Stimulated activated CD4-positive, alpha-beta T cell treated with anti-CD3 and anti-CD28 coated beads, Interleukin-12 subunit alpha, Interleukin-12 subunit beta, amount 100 ng/mL, for 4 hours (primary cell): ENCODE results near the gene SACS.

Experiments used
- DNase-seq: peaks from one replicate; pipeline ENCODE4 v3.0.0-alpha.2; 2020

SACS gene, protein sequence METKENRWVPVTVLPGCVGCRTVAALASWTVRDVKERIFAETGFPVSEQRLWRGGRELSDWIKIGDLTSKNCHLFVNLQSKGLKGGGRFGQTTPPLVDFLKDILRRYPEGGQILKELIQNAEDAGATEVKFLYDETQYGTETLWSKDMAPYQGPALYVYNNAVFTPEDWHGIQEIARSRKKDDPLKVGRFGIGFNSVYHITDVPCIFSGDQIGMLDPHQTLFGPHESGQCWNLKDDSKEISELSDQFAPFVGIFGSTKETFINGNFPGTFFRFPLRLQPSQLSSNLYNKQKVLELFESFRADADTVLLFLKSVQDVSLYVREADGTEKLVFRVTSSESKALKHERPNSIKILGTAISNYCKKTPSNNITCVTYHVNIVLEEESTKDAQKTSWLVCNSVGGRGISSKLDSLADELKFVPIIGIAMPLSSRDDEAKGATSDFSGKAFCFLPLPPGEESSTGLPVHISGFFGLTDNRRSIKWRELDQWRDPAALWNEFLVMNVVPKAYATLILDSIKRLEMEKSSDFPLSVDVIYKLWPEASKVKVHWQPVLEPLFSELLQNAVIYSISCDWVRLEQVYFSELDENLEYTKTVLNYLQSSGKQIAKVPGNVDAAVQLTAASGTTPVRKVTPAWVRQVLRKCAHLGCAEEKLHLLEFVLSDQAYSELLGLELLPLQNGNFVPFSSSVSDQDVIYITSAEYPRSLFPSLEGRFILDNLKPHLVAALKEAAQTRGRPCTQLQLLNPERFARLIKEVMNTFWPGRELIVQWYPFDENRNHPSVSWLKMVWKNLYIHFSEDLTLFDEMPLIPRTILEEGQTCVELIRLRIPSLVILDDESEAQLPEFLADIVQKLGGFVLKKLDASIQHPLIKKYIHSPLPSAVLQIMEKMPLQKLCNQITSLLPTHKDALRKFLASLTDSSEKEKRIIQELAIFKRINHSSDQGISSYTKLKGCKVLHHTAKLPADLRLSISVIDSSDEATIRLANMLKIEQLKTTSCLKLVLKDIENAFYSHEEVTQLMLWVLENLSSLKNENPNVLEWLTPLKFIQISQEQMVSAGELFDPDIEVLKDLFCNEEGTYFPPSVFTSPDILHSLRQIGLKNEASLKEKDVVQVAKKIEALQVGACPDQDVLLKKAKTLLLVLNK (N-terminal part only)

DNA sequence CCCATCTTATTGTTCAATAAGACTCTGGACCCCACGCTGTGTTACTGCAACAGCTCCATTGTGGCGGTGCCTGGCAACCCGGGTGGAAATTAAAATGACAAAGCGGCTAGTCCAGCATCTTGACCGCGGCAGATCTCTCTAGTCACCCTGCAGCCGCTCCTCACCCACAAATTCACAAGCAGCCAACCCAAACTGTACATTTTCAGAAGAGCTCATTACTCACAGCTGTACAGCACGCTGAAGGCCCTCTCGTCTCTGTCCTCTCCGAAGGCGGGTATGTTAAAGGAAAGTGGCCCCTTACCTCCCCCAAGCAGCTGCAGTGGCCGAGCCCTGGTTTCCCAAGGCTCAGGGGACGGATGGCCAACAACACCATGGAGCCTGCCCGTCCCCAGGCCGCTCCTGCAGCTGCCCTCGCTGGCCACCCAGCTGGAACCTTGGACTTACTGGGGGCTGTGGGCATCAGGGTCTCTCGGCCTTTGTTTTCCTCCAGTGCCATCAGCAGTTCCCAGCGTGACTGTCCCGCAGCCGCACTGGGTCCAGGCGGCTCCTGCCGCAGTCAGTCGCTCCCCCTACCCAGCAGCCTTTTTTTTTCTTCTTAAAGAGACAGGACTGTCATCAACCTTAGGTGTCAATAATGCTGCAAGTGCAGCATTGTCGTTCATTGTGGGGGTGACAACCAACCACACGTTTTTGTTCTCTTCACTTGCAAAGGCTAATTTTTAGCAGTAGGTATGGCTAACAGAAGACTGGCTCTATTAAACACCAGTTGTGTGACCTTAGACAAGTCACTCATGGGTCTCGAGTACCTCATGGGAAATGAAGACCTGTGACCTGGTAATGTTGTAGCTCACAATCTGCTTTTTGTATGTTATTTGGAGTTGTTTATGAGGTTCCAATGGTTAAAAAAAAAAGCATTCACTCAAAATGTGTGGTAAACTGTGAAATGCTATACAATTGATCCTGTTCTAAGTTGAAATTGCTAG, at the start of gene SACS:
TSS of gene SACS (minus strand) at position 532 of the 983 bp plus-strand sequence. CDS start 22,463 bp downstream, outside the sequence.
- DNase-seq, result no peak

DNA sequence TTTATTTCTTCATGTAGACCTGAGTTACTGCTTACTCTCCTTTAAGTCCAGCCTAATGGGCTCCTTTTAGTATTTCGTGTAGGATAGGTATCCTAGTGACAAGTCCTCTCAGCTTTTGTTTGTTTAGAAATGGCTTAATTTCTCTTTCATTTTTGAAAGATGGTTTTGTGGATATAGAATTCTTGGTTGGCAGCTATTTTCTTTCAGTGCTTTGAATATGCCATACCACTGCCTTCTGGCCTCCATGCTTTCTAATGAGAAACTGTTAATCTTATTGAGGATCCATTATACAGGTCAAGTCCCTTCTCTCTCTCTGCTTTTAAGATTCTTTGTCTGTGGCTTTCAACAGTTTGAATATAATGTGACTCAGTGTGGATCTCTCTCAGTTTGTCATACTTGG, 46.8 kb upstream of the SACS start:
- DNase-seq, result no peak

GRCh38 chr13:23477101-23477500, 43.6 kb upstream of the SACS start:
- no peak for DNase-seq

DNA sequence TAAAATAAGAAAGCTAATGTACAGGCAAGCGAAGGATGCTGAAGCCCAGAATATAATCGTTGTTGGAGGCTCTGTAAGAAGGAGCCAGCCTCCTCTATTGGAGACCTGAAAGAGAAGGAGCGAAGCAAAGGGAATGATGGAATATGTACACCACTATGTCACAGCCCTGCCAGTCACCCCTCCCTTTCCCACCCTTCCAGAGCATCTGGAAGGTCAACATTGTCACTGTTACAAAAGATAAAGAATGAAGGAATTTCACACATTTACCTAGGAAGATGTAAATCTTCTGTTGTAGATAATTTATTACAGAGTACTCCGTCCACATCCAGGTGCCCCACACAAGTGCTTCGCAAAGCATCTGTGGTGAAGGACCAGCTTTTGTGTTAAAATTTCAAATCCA, 39.7 kb upstream of the SACS start:
- DNase-seq, result no peak

DNA sequence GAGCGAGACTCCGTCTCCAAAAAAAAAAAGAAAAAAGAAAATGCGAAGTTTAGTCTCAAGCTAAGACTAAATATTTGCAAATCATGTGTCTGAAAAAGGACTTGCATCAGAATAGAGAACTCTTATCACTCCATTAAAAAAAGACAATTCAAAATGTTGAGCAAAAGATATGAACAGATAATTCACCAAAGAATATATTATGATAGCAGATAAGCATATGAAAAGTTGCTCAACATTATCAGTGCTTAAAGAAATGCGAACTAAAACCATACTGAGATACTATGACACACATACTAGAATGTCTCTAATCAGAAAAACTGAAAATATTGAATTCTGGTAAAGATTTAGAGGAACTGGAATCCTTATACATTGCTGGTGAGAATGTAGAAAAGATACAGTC, 38.7 kb upstream of the SACS start:
- no peak for DNase-seq

- no peak for DNase-seq
Measured at GRCh38 chr13:23470790-23471614, 37.5 kb upstream of the SACS start.

GRCh38 chr13:23469951-23470421, 36.5 kb upstream of the SACS start:
- DNase-seq, result no peak

GRCh38 chr13:23468811-23469210, 35.3 kb upstream of the SACS start:
- DNase-seq, result no peak

DNA sequence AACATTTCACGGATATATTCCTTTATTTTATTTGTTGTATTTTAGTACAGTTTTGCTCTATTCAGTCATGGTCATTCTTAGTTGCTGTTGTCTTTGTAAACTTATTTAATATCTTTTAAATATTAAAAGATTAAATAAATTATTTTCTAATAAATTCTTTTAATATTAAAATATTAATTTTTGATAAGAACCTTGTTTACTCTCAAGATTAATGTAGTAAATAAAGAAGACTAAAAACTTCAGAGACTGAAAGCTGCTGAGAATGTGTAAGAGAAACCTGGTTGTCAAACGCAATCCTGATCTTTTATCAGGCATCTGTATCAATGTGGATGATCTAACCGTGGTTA, 34.4 kb upstream of the SACS start:
- DNase-seq, result no peak

- no peak for DNase-seq
Measured at GRCh38 chr13:23467048-23467931, 33.8 kb upstream of the SACS start.

DNA sequence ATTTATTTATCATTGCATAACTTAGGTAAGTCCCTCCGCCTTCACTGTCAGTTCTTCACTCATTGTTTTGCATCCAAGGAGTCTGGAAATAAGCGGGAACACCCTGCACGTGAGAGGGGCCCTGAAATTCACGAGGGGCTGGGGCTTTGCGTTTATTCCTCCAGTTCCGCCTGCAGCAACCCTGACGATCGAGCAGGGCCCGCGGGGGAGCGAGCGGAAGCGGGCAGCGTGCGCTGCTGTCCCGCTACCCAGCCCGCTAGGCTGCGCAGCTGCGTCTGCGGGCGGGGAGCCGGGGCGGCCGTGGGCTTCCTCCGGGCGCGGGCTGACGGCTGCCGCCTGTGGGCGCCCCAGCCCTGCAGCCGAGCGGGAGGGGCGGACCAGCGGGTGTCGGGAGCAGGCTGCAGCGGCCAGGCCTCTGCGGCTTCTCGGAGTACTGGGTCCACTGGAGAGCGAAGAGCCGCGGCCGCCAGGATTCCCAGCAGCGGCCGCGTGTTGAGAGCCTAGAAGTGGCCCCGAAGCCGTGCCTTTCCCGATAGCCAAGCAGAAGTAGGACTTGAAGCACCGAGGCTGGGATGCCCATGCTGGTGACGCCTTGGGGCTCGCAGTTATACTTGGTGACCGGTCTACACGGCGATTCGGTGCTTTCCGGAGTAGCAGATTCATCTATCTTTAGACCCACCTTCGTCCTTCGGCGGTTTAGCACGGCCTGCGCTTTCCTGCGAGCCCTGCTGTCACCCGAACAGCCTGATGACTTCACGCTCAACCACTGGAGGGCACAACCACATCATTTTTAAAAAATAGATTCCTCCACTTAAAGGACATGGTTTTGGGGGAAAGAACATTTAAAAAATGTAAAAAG, 32.9 kb upstream of the SACS start:
- DNase-seq, result peak; percentile 58

DNA sequence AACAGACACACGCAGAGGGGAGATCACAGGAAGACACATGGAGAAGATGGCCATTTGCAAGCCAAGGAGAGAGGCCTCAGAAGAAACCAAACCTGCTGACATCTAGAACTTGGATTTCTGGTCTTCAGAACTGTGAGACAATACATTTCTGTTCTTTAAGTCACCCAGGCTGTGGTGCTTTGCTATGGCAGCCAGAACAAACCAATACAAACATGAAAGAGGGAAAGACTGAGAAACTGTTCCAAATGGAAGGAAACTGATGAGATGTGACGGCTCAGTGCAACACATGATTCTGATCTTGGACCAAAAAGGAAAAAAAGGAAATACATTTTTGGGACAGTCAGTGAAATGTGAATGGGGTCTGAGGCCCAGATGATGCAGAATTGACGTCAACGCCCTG, 30.2 kb upstream of the SACS start:
- DNase-seq, result no peak

- DNase-seq, result no peak
Measured at GRCh38 chr13:23462815-23463559, 29.5 kb upstream of the SACS start.

- no peak for DNase-seq
Measured at GRCh38 chr13:23461544-23461943, 28.0 kb upstream of the SACS start.

DNA sequence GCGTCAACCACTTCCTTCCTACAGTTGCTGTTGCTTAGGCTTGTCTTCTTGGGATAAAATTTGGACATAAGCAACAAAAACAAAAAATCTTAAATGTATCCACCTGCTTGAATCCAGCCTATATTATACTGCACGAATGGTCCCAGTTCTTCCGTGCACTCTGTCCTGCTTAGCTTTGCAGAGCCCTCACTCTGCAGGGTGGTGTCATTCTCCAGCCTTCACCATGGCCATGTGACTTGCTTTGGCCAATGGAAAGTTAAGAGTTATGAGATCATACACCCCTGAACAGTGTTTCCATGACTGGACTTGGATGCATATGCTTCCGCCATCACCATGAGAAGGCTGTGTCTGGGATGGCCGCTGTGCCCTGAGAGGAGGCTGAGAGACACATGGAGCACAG, 27.4 kb upstream of the SACS start:
- no peak for DNase-seq

GRCh38 chr13:23460309-23460708, 26.8 kb upstream of the SACS start:
- no peak for DNase-seq

GRCh38 chr13:23458989-23459388, 25.5 kb upstream of the SACS start:
- no peak for DNase-seq

DNA sequence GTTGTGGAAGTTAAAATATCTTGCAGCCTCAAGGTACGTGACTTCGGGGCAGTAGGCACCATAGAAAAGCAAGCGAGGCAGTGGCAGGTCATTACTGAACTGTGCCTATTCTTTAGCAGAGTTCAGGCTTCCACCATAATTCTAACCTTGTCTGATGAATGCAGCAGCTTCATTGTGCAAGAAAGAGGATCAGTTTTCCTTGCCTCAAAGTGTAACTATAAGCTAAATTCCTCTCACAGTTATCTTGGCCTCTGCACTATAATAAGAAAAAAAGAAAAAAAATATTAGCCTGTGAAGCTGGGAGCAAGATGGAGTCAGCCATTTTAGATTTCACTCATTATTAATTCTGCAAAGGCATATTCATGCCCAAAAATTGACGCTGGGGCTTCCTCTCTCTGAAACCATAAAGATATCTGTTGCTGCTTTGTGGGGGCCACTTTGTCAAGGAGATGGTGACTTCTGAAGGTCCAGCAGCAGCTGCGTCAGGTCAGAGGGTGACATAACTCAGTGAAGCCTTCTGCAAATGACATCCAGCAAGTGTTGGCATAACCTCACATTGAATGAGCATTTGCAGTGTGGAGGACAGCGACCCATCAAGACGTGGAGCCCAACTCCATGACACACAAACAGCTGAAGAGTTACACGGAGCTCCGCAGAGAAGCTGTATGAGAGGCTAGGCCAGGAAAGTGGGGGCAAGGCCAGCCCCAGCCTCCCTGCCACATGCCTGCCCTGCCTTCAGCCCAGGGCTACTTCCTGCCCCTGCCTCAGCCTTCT, 23.1 kb upstream of the SACS start:
- DNase-seq, result no peak
